ENCODE measurements around the gene ARID3B.

The ARID3B gene

GRCh38 chr15:74565381-74566085 lies 24.5 kb downstream of the ARID3B start:
- Histone ChIP-seq H3K4me3 (IDR thresholded peaks at IDR 0.05; ENCODE audit: insufficient read depth, low read depth, low read length) (no peak overlapping the region), H3K79me2 (ENCODE audit: insufficient read depth, low read depth) (peaks cover 87% of the 10 kb centered on the region), H3K4me2 (no peak overlapping the region), H3K9ac (no peak overlapping the region), H3K27ac (no peak overlapping the region), H3K4me1 (ENCODE audit: low read depth, poor library complexity, severe bottlenecking) (peaks cover 43% of the 10 kb centered on the region), H3K27me3 (ENCODE audit: insufficient read depth, low read depth) (no peaks in the 10 kb centered on the region), H3K36me3 (ENCODE audit: insufficient read depth) (no peaks in the 10 kb centered on the region), H2AFZ (ENCODE audit: low read depth) (no peak overlapping the region), H4K20me1 (ENCODE audit: insufficient read depth) (peaks cover 5% of the 10 kb centered on the region)
- TF ChIP-seq CTCF (conservative IDR thresholded peaks at IDR 0.05; ENCODE audit: low read depth, low read length): no peak

- no peak overlapping the region for H2AFZ ChIP-seq (ENCODE audit: low read depth)
- no peak overlapping the region for H3K9ac ChIP-seq
- no peak for TF ChIP-seq CTCF (conservative IDR thresholded peaks at IDR 0.05; ENCODE audit: low read depth, low read length)
- H3K27me3 ChIP-seq (ENCODE audit: insufficient read depth, low read depth): no peaks in the 10 kb centered on the region
- H3K4me1 ChIP-seq (ENCODE audit: low read depth, poor library complexity, severe bottlenecking): peaks cover 61% of the 10 kb centered on the region
- H4K20me1 ChIP-seq (ENCODE audit: insufficient read depth): no peaks in the 10 kb centered on the region; the same call in 1 of the 2 replicates
- H3K36me3 ChIP-seq (ENCODE audit: insufficient read depth): peaks cover 3% of the 10 kb centered on the region; the same call in 1 of the 2 replicates
- peaks cover 66% of the 10 kb centered on the region for H3K79me2 ChIP-seq (ENCODE audit: insufficient read depth, low read depth)
- H3K4me3 ChIP-seq (IDR thresholded peaks at IDR 0.05; ENCODE audit: insufficient read depth, low read depth, low read length): no peak overlapping the region
- no peak overlapping the region for H3K4me2 ChIP-seq
- H3K27ac ChIP-seq: no peak overlapping the region
Observed at GRCh38 chr15:74568594-74568993, 27.6 kb downstream of the ARID3B start.

- Histone ChIP-seq H3K9ac (no peak overlapping the region), H3K27me3 (ENCODE audit: insufficient read depth, low read depth) (no peaks in the 10 kb centered on the region), H3K4me1 (ENCODE audit: low read depth, poor library complexity, severe bottlenecking) (peaks cover 72% of the 10 kb centered on the region), H3K4me3 (IDR thresholded peaks at IDR 0.05; ENCODE audit: insufficient read depth, low read depth, low read length) (no peak overlapping the region), H3K79me2 (ENCODE audit: insufficient read depth, low read depth) (peaks cover 55% of the 10 kb centered on the region), H4K20me1 (ENCODE audit: insufficient read depth) (no peaks in the 10 kb centered on the region; the same call in 1 of the 2 replicates), H3K4me2 (no peak overlapping the region), H3K36me3 (ENCODE audit: insufficient read depth) (peaks cover 3% of the 10 kb centered on the region; the same call in 1 of the 2 replicates), H2AFZ (ENCODE audit: low read depth) (no peak overlapping the region), H3K27ac (no peak overlapping the region)
- no peak for TF ChIP-seq CTCF (conservative IDR thresholded peaks at IDR 0.05; ENCODE audit: low read depth, low read length)
Observed at GRCh38 chr15:74569731-74570070, 28.7 kb downstream of the ARID3B start.

- H3K4me2 ChIP-seq: no peak overlapping the region
- no peak overlapping the region for H3K27ac ChIP-seq
- peaks cover 77% of the 10 kb centered on the region for H3K4me1 ChIP-seq (ENCODE audit: low read depth, poor library complexity, severe bottlenecking)
- TF ChIP-seq CTCF (conservative IDR thresholded peaks at IDR 0.05; ENCODE audit: low read depth, low read length): no peak
- no peak overlapping the region for H2AFZ ChIP-seq (ENCODE audit: low read depth)
- peaks cover 3% of the 10 kb centered on the region; the same call in 1 of the 2 replicates for H3K36me3 ChIP-seq (ENCODE audit: insufficient read depth)
- H4K20me1 ChIP-seq (ENCODE audit: insufficient read depth): no peaks in the 10 kb centered on the region; the same call in 1 of the 2 replicates
- H3K9ac ChIP-seq: no peak overlapping the region
- H3K4me3 ChIP-seq (IDR thresholded peaks at IDR 0.05; ENCODE audit: insufficient read depth, low read depth, low read length): no peak overlapping the region
- H3K79me2 ChIP-seq (ENCODE audit: insufficient read depth, low read depth): peaks cover 46% of the 10 kb centered on the region
- H3K27me3 ChIP-seq (ENCODE audit: insufficient read depth, low read depth): no peaks in the 10 kb centered on the region
Observed at GRCh38 chr15:74571191-74571590, 30.2 kb downstream of the ARID3B start.
